Pancreas (tissue), 10 donors: ENCODE measurements around the gene ATXN1. TPM values are rescaled to one million over a fixed set of nuclear protein-coding genes. Genes with fewer than 3 reads are reported as not detected.

ENCODE experiments used
- ATAC-seq, 4 donors: fragments of 200-7000 bp; cut with Tn5 transposase; one replicate each; pipeline versions ENCODE4 v1.8.0 to v1.9.1; 2020; ENCODE audit warnings: mild to moderate bottlenecking in 4 of 4, moderate library complexity in 4 of 4
- DNase-seq, 6 donors: peaks; one replicate each; pipeline ENCODE4 v3.0.0-alpha.2; 2020
- FAIRE-seq: peaks from 2 replicates; lab custom pipeline; 2012; peaks lifted over from hg19 to GRCh38; lab: Jason Lieb, UNC
- H3K27ac ChIP-seq, 4 donors: fragments of 200-600 bp; sonication (generic); 1 replicate in 3 of 4; 2 replicates in 1 of 4; pipeline versions ENCODE4 v1.5.0 to v1.8.0; 2020
- H3K27me3 ChIP-seq, 4 donors: fragments of 200-600 bp; one replicate each; pipeline ENCODE4 v1.8.0; 2021
- H3K36me3 ChIP-seq, 3 donors: fragments of 200-600 bp; sonication (generic) in 1 of 3; one replicate each; pipeline versions ENCODE4 v1.5.0 to v1.8.0; 2020 to 2021
- H3K4me1 ChIP-seq, 3 donors: fragments of 200-600 bp; one replicate each; pipeline ENCODE4 v1.8.0; 2021
- H3K4me3 ChIP-seq, 4 donors: fragments of 200-600 bp; sonication (generic) in 2 of 4; one replicate each; pipeline versions ENCODE4 v1.5.0 to v1.8.0; 2020 to 2021
- H3K9me3 ChIP-seq, 4 donors: fragments of 200-600 bp; one replicate each; pipeline ENCODE4 v1.8.0; 2021
- CTCF ChIP-seq, 4 donors: fragments of 200-600 bp; sonication (generic) in 3 of 4; IDR thresholded peaks; one replicate each; pipeline versions ENCODE4 v1.5.0 to v1.8.0; 2021; ENCODE audit warnings: antibody characterized with exemption in 4 of 4
- WGBS, 2 donors: extraction: QIAGEN DNeasy Blood & Tissue Kit; methylation state at CpG; one replicate each; pipeline ENCODE4 v1.1.7; 2013; 5-methylcytosine and 5-hydroxymethylcytosine counted together
- intact Hi-C, 3 donors: fragments of 100-400 bp; cut with DNase I; formaldehyde crosslinking; loops; one replicate each; pipeline versions ENCODE4 v1.11.1 to v1.14.2; 2022
- polyA plus RNA-seq, 2 donors: library from polyadenylated mRNA; stranded (reverse); fragments of 200-250 nt; gene quantifications; one replicate each; pipeline ENCODE4 v1.2.3, GENCODE V29; 2013
- total RNA-seq, 6 donors: library from RNA; stranded (reverse); fragmentation: NEBNext Ultra II Directional in 4 of 6; extraction: Animal tissue kit (Norgen Biotek cat#: 25700) in 4 of 6; gene quantifications; one replicate each; pipeline versions ENCODE4 v1.2.1 to v1.2.4, GENCODE V29; 2021 to 2023
- donor health status: healthy with polysubstance abuse.
- donor health status: DM: no; HTN: no; CAD: no; lungs with moderate emphysema.
- donor health status: DM: no; HTN: no; CAD: no.
- donor health status: control.
- donor health status: control.
- donor health status: Bipolar disorder and iron deficiency.
- donor health status: DM: yes; HTN: yes; CAD: no.
- donor health status: DM: no; HTN: no; CAD: no.
- donor health status: DM: no; HTN: no; CAD: no.
- donor health status: DM: yes; HTN: yes; CAD: no.

ATXN1 gene
- total and polyA plus RNA-seq, 8 donors = 4.9 to 38.6 (median 20.5) TPM

- Histone ChIP-seq H3K4me3 (no peak overlapping the region), H3K36me3 (no peaks in the 10 kb centered on the region), H3K27ac (no peak overlapping the region), H3K9me3 (no peaks in the 10 kb centered on the region), H3K4me1 (peaks cover 3% of the 10 kb centered on the region in 3 donors), H3K27me3 (no peaks in the 10 kb centered on the region)
- intact Hi-C loops = no loop called here
- FAIRE-seq (no peak), ATAC-seq (peak in 2 of 4 donors; percentile 43 to 58), DNase-seq (no peak)
- TF ChIP-seq CTCF (IDR thresholded peaks at IDR 0.05) = no peak
- 85% methylated on average over 5 of the region's 5 CpGs for WGBS, 2 donors
Observed at GRCh38 chr6:16684195-16684689, 77.0 kb downstream of the ATXN1 start.

- Histone ChIP-seq H3K27ac (no peak overlapping the region), H3K4me3 (no peak overlapping the region), H3K36me3 (no peaks in the 10 kb centered on the region), H3K27me3 (no peaks in the 10 kb centered on the region), H3K4me1 (peaks cover 3% of the 10 kb centered on the region in 3 donors), H3K9me3 (no peaks in the 10 kb centered on the region)
- no peak for TF ChIP-seq CTCF (IDR thresholded peaks at IDR 0.05)
- intact Hi-C loops = no loop called here
- WGBS, 2 donors = 45 to 46% methylated on average over 4 of the region's 4 CpGs
- peak in 2 of 6 donors; percentile 13 to 30 for DNase-seq
- no peak for FAIRE-seq
- ATAC-seq = peak; percentile 46 to 75 (median 71)
Observed at GRCh38 chr6:16683641-16684194, 77.5 kb downstream of the ATXN1 start.

GRCh38 chr6:16681260-16681873, 79.9 kb downstream of the ATXN1 start:
- DNase-seq = no peak
- no peak for TF ChIP-seq CTCF (IDR thresholded peaks at IDR 0.05)
- H3K27me3 ChIP-seq = no peaks in the 10 kb centered on the region
- peak in 3 of 4 donors; percentile 22 to 67 (median 34) for ATAC-seq
- FAIRE-seq = no peak
- WGBS, 2 donors = 95 to 97% methylated on average over 8 of the region's 8 CpGs
- no peaks in the 10 kb centered on the region for H3K9me3 ChIP-seq
- H3K4me3 ChIP-seq = no peak overlapping the region
- no peaks in the 10 kb centered on the region for H3K36me3 ChIP-seq
- intact Hi-C loops = no loop called here
- H3K4me1 ChIP-seq = peaks cover 3 to 16% (median 11%) of the 10 kb centered on the region in 3 donors
- no peak overlapping the region for H3K27ac ChIP-seq

- no peak for ATAC-seq
- 85% methylated on average over 1 of the region's 1 CpG for WGBS, 2 donors
- no peaks in the 10 kb centered on the region for H3K36me3 ChIP-seq
- no peaks in the 10 kb centered on the region for H3K27me3 ChIP-seq
- no peak overlapping the region for H3K4me3 ChIP-seq
- H3K4me1 ChIP-seq = peaks cover 3 to 16% (median 15%) of the 10 kb centered on the region in 3 donors
- no peak overlapping the region for H3K27ac ChIP-seq
- TF ChIP-seq CTCF (IDR thresholded peaks at IDR 0.05) = no peak
- no peak for FAIRE-seq
- intact Hi-C loops = no loop called here
- H3K9me3 ChIP-seq = no peaks in the 10 kb centered on the region
- no peak for DNase-seq
Observed at GRCh38 chr6:16679050-16679449, 82.2 kb downstream of the ATXN1 start.

- no peak for FAIRE-seq
- WGBS, 2 donors = 34 to 44% methylated on average over 2 of the region's 2 CpGs
- ATAC-seq = no peak
- H3K4me1 ChIP-seq = peaks cover 0 to 16% (median 13%) of the 10 kb centered on the region in 3 donors
- DNase-seq = no peak
- H3K27me3 ChIP-seq = no peaks in the 10 kb centered on the region
- no peaks in the 10 kb centered on the region for H3K36me3 ChIP-seq
- no peaks in the 10 kb centered on the region for H3K9me3 ChIP-seq
- no peak for TF ChIP-seq CTCF (IDR thresholded peaks at IDR 0.05)
- H3K4me3 ChIP-seq = no peak overlapping the region
- intact Hi-C loops = no loop called here
- peak overlapping the region in 1 of 4 donors; percentile 25 for H3K27ac ChIP-seq
Observed at GRCh38 chr6:16677458-16677857, 83.8 kb downstream of the ATXN1 start.
